HG03378 (cell line): ENCODE results near the gene TMSB15A.
"Not testable (repeated sequence)": the region's sequence is repeated elsewhere in the genome, so short reads cannot be mapped to it uniquely, and the experiment has no call there.

Experiments
- ATAC-seq: cut with Tn5 transposase; IDR thresholded peaks from one replicate; pipeline ENCODE4 v1.9.1; 2021; ENCODE audit warnings: mild to moderate bottlenecking, moderate library complexity; ENCODE audit not compliant: unreplicated experiment

The TMSB15A gene

GRCh38 chrX:102515975-102516941 is at the start of gene TMSB15A:
Gene TMSB15A (minus strand): TSS chrX:102516739.
- no peak for ATAC-seq

GRCh38 chrX:102560423-102561068 is 44.0 kb upstream of the TMSB15A start:
- no peak for ATAC-seq

- no peak for ATAC-seq
Observed at GRCh38 chrX:102558607-102559006, 42.1 kb upstream of the TMSB15A start.

- no peak for ATAC-seq
Observed at GRCh38 chrX:102548231-102548630, 31.7 kb upstream of the TMSB15A start.

GRCh38 chrX:102546828-102547493 is 30.4 kb upstream of the TMSB15A start:
- peak; percentile 65 for ATAC-seq

GRCh38 chrX:102546175-102546574 is 29.6 kb upstream of the TMSB15A start:
- not testable (repeated sequence) for ATAC-seq

- ATAC-seq, result no peak
Observed at GRCh38 chrX:102535958-102536357, 19.4 kb upstream of the TMSB15A start.

GRCh38 chrX:102517326-102517725 is 787 bp upstream of the TMSB15A start:
- ATAC-seq, result no peak

GRCh38 chrX:102514536-102514935 is 2.0 kb downstream of the TMSB15A start:
- ATAC-seq, result no peak

- ATAC-seq, result no peak
Observed at GRCh38 chrX:102498732-102499131, 17.8 kb downstream of the TMSB15A start.

- no peak for ATAC-seq
Observed at GRCh38 chrX:102491766-102492165, 24.8 kb downstream of the TMSB15A start.

GRCh38 chrX:102478765-102479164 is 37.8 kb downstream of the TMSB15A start:
- not testable (repeated sequence) for ATAC-seq

- not testable (repeated sequence) for ATAC-seq
Observed at GRCh38 chrX:102471762-102472220, 44.7 kb downstream of the TMSB15A start, which contains the start of gene TCP11X2. Gene TCP11X2 (minus strand): TSS chrX:102471812.

- ATAC-seq, result not testable (repeated sequence)
Observed at GRCh38 chrX:102470215-102470614, 46.3 kb downstream of the TMSB15A start.
